ENCODE data around the gene UBE2I. TPM values are rescaled to one million over a fixed set of nuclear protein-coding genes. Genes with fewer than 3 reads are reported as not detected.

Gene UBE2I
- total RNA-seq, 4 donors from 2014 or later, result 25.9 to 133 (median 63.0) TPM

DNA sequence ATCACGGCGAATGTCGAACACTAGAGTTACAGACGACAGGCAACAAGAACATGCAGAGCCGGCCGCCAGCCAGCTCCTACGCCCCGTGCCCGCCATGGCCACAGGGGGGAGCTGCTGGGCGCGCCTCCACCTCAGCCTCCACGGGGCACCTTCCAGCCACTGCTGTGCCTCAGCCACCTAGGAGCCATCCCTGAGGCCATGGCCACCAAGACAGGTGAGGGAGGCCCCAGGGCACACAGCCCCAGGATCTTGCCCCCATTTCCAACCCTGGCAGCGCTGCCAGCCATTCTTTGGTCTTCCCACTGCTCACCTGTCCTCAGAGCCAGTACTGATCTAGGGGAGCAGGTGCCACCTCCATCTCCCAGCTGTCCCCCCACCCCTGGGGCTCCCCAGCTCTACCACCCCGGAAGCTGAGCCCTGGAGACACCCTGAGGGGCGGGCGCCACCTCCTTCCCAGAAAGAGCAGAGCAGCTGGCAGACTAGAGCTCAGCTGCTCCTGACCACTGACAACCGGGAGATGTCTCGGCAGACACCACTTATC is 54.1 kb downstream of the UBE2I start:
- no peaks in the 10 kb centered on the region for H3K9me3 ChIP-seq
- H3K27ac ChIP-seq, result no peak overlapping the region

GRCh38 chr16:1364510-1364909 is 55.1 kb downstream of the UBE2I start:
- Histone ChIP-seq H3K4me3 (no peak overlapping the region), H3K9me3 (no peaks in the 10 kb centered on the region), H3K27me3 (no peaks in the 10 kb centered on the region), H3K36me3 (no peaks in the 10 kb centered on the region), H3K27ac (no peak overlapping the region), H3K4me1 (no peaks in the 10 kb centered on the region)
- intact Hi-C loops (cut with DNase I; ENCODE audit: low total_unique reads), result no loop called here
- no peak for TF ChIP-seq POLR2A (IDR thresholded peaks at IDR 0.05)
- TF ChIP-seq, protein P1, sequence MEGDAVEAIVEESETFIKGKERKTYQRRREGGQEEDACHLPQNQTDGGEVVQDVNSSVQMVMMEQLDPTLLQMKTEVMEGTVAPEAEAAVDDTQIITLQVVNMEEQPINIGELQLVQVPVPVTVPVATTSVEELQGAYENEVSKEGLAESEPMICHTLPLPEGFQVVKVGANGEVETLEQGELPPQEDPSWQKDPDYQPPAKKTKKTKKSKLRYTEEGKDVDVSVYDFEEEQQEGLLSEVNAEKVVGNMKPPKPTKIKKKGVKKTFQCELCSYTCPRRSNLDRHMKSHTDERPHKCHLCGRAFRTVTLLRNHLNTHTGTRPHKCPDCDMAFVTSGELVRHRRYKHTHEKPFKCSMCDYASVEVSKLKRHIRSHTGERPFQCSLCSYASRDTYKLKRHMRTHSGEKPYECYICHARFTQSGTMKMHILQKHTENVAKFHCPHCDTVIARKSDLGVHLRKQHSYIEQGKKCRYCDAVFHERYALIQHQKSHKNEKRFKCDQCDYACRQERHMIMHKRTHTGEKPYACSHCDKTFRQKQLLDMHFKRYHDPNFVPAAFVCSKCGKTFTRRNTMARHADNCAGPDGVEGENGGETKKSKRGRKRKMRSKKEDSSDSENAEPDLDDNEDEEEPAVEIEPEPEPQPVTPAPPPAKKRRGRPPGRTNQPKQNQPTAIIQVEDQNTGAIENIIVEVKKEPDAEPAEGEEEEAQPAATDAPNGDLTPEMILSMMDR (IDR thresholded peaks at IDR 0.05), result no peak
- no peak for DNase-seq

More for the DNA sequence above, 54.1 kb downstream of the UBE2I start:
- DNase-seq, result no peak
- H3K27me3 ChIP-seq, result no peaks in the 10 kb centered on the region
- intact Hi-C loops (cut with DNase I; ENCODE audit: low total_unique reads), result no loop called here
- no peak overlapping the region for H3K4me3 ChIP-seq
- no peaks in the 10 kb centered on the region for H3K4me1 ChIP-seq
- TF ChIP-seq, protein P1 (IDR thresholded peaks at IDR 0.05), result peak; percentile 24 to 51 (median 40)
- no peak for TF ChIP-seq POLR2A (IDR thresholded peaks at IDR 0.05)
- H3K36me3 ChIP-seq, result no peaks in the 10 kb centered on the region

GRCh38 chr16:1366060-1366711 is 56.8 kb downstream of the UBE2I start:
- Histone ChIP-seq H3K36me3 (no peaks in the 10 kb centered on the region), H3K27me3 (no peaks in the 10 kb centered on the region), H3K27ac (no peak overlapping the region), H3K4me1 (no peaks in the 10 kb centered on the region), H3K4me3 (no peak overlapping the region), H3K9me3 (no peaks in the 10 kb centered on the region)
- TF ChIP-seq, protein P1 (IDR thresholded peaks at IDR 0.05), result no peak
- TF ChIP-seq POLR2A (IDR thresholded peaks at IDR 0.05), result no peak
- intact Hi-C loops (cut with DNase I; ENCODE audit: low total_unique reads), result no loop called here
- no peak for DNase-seq

DNA sequence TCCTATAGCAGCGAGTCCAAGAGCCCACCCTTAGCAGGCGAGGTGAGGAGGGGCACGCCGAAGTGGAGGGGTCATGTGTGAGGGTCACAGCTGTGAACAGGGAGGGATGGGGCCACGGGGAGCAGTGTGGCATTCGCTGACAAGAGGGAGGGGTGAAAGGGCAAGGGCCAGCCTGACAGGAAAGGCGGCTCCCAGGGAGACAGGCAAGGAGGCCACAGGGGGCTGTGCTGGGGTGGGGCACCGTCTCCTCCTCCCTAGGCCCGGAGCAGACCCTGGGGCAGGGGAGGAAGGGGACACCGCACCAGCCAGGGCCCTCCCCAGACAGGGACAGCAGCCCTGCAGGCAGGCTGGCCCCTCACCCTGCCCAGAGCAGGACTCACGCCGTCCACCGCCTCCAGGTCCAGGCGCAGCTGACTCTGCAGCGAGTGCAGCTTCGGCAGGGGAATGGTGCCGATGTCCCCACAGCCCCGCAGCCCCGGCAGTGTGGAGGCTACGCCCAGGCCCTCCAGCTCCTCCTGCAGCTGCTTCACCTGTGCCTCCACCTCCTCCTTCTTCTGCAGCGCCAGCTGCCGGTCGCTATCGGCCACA is 57.4 kb downstream of the UBE2I start:
- H3K4me3 ChIP-seq, result no peak overlapping the region
- intact Hi-C loops (cut with DNase I; ENCODE audit: low total_unique reads), result no loop called here
- H3K27me3 ChIP-seq, result no peaks in the 10 kb centered on the region
- TF ChIP-seq POLR2A (IDR thresholded peaks at IDR 0.05), result no peak
- TF ChIP-seq, protein P1 (IDR thresholded peaks at IDR 0.05), result no peak
- H3K4me1 ChIP-seq, result no peaks in the 10 kb centered on the region
- H3K9me3 ChIP-seq, result no peaks in the 10 kb centered on the region
- no peak for DNase-seq
- no peak overlapping the region for H3K27ac ChIP-seq
- no peaks in the 10 kb centered on the region for H3K36me3 ChIP-seq

- no peaks in the 10 kb centered on the region for H3K27me3 ChIP-seq
- H3K27ac ChIP-seq, result no peak overlapping the region
- no peaks in the 10 kb centered on the region for H3K4me1 ChIP-seq
- H3K4me3 ChIP-seq, result no peak overlapping the region
- no peak for TF ChIP-seq POLR2A (IDR thresholded peaks at IDR 0.05)
- TF ChIP-seq, protein P1 (IDR thresholded peaks at IDR 0.05), result no peak
- no peaks in the 10 kb centered on the region for H3K9me3 ChIP-seq
- no peak for DNase-seq
- intact Hi-C loops (cut with DNase I; ENCODE audit: low total_unique reads), result no loop called here
- no peaks in the 10 kb centered on the region for H3K36me3 ChIP-seq
These were observed 58.2 kb downstream of the UBE2I start for GRCh38 chr16:1367486-1368174.
